Naive thymus-derived CD8-positive, alpha-beta T cell (primary cell): ENCODE data around the gene DUOX2. TPM values are rescaled to one million over a fixed set of nuclear protein-coding genes. Genes with fewer than 3 reads are reported as not detected.
A peak's percentile ranks its signal among the peaks of the same experiment; 100 is the strongest.

Source experiments
- ATAC-seq, 2 donors: fragments of 150-1000 bp; cut with Tn5 transposase in 1 of 2; sonication (Bioruptor Pico), chemical (Tn5 transposase) in 1 of 2; 1 replicate in 1 of 2; 2 replicates in 1 of 2; pipeline ENCODE4 v1.10.0; 2021; ENCODE audit warnings: mild to moderate bottlenecking in 2 of 2, moderate library complexity in 2 of 2
- POLR2A ChIA-PET: fragments of 350-600 bp; sonication (Branson Sonifier 250); formaldehyde crosslinking; loops from one replicate; lab custom pipeline; 2021; ENCODE audit warnings: antibody characterized with exemption; lab: Charles Lee
- DNase-seq, 10 donors: peaks; one replicate each; pipeline versions ENCODE4 v3.0.0 to v3.0.0-alpha.2; 2020 to 2022
- H3K27ac Mint-ChIP-seq, 10 donors: one replicate each; pipeline ENCODE4 v1.8.0; 2020 to 2022; ENCODE audit warnings: mild to moderate bottlenecking in 10 of 10, mixed read lengths in 10 of 10, moderate library complexity in 4 of 10, inconsistent platforms in 1 of 10
- H3K27me3 Mint-ChIP-seq, 5 donors: one replicate each; pipeline ENCODE4 v1.8.0; 2021 to 2022; ENCODE audit warnings: mixed read lengths in 5 of 5
- H3K36me3 Mint-ChIP-seq, 3 donors: one replicate each; pipeline ENCODE4 v1.8.0; 2020 to 2022; ENCODE audit warnings: mixed read lengths in 3 of 3, mild to moderate bottlenecking in 2 of 3, inconsistent platforms in 1 of 3
- H3K4me1 Mint-ChIP-seq, 4 donors: one replicate each; pipeline ENCODE4 v1.8.0; 2021 to 2022; ENCODE audit warnings: mixed read lengths in 4 of 4
- H3K4me3 Mint-ChIP-seq, 10 donors: one replicate each; pipeline ENCODE4 v1.8.0; 2020 to 2022; ENCODE audit warnings: mild to moderate bottlenecking in 10 of 10, mixed read lengths in 10 of 10, moderate library complexity in 6 of 10, inconsistent platforms in 1 of 10
- H3K9me3 Mint-ChIP-seq, 9 donors: one replicate each; pipeline ENCODE4 v1.8.0; 2020 to 2022; ENCODE audit warnings: mixed read lengths in 9 of 9, mild to moderate bottlenecking in 3 of 9, inconsistent platforms in 1 of 9, moderate library complexity in 1 of 9
- polyA plus RNA-seq, 3 donors: library from polyadenylated mRNA; unstranded; fragments of 300-500 nt; fragmentation: Illumina TruSeq; gene quantifications; one replicate each; pipeline ENCODE4 v1.2.3, GENCODE V29; 2021
- total RNA-seq, 8 experiments: library from RNA in 2 of 8; stranded (reverse) in 2 of 8; gene quantifications; one replicate each; pipeline ENCODE4 v1.2.3 and lab custom pipeline; 2021 to 2026

DUOX2 gene
- total and polyA plus RNA-seq, 5 experiments from 2014 or later: not detected

DNA sequence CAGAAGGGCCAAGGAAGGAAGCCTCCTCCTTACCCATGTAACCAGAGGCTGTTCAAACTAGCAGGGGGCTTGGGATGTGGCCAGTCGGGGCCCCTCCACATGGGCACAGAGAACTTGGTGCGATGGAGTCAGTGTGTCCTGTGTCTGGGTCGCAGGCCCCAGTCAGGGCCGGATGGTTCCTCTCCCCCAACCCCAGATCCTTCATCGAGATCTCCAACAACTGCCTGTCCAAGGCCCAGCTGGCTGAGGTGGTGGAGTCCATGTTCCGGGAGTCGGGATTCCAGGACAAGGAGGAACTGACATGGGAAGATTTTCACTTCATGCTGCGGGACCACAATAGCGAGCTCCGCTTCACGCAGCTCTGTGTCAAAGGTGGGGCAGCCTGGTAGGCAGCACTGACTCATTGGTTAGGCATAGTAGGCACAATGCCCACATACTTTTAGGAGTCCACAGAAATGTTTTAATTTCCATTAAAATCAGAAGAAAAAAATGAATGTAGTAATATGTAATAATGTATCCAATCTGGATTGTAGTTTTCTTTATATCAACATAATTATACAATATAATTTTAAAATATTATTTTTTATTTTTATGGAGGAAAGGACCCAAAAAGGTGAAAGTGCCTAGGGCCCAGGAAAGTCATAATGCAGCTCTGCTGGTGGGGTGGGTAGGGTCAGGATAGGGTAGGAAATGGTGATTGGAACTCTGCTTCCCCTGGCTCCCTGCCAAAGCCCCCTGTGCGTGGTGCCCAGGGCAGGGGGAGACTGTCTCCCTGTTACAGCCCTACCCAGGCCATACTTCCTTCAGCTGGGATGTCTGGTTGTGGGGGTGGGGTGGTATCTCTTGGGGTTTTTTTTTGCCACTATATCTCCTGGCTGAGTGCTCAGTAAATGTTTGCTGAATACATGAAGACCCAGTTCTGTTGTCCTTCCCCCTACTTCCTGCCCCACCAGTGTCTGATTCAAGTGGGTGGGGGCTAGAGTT lies 34.4 kb upstream of the DUOX2 start:
- DNase-seq: peak in 1 of 10 donors; percentile 11
- POLR2A ChIA-PET: no interaction called here

GRCh38 chr15:45147606-45148005 lies 33.6 kb upstream of the DUOX2 start:
- H3K36me3 Mint-ChIP-seq: peaks cover 0 to 5% (median 0%) of the 10 kb centered on the region in 3 donors
- peaks cover 4 to 8% (median 6%) of the 10 kb centered on the region in 4 donors for H3K4me1 Mint-ChIP-seq
- DNase-seq: no peak
- H3K27ac Mint-ChIP-seq: peak overlapping the region in 1 of 10 donors; percentile 19
- no peak for ATAC-seq
- H3K4me3 Mint-ChIP-seq: no peak overlapping the region
- no peaks in the 10 kb centered on the region for H3K27me3 Mint-ChIP-seq
- H3K9me3 Mint-ChIP-seq: no peaks in the 10 kb centered on the region
- POLR2A ChIA-PET: no interaction called here

More for the DNA sequence above, 34.4 kb upstream of the DUOX2 start:
- ATAC-seq: no peak
- Mint-ChIP-seq H3K36me3 (peaks cover 0 to 5% (median 0%) of the 10 kb centered on the region in 3 donors), H3K9me3 (no peaks in the 10 kb centered on the region), H3K27ac (peak overlapping the region in 3 of 10 donors; percentile 19 to 31 (median 27)), H3K4me1 (peaks cover 4 to 8% (median 6%) of the 10 kb centered on the region in 4 donors), H3K27me3 (no peaks in the 10 kb centered on the region), H3K4me3 (no peak overlapping the region)

GRCh38 chr15:45146405-45146804 lies 32.4 kb upstream of the DUOX2 start:
- DNase-seq (no peak), ATAC-seq (no peak)
- no peak overlapping the region for H3K27ac Mint-ChIP-seq
- peaks cover 4 to 8% (median 5%) of the 10 kb centered on the region in 4 donors for H3K4me1 Mint-ChIP-seq
- POLR2A ChIA-PET: no interaction called here
- H3K4me3 Mint-ChIP-seq: no peak overlapping the region
- no peaks in the 10 kb centered on the region for H3K36me3 Mint-ChIP-seq
- H3K27me3 Mint-ChIP-seq: no peaks in the 10 kb centered on the region
- H3K9me3 Mint-ChIP-seq: no peaks in the 10 kb centered on the region

- ATAC-seq: no peak
- H3K27me3 Mint-ChIP-seq: no peaks in the 10 kb centered on the region
- H3K36me3 Mint-ChIP-seq: no peaks in the 10 kb centered on the region
- POLR2A ChIA-PET: no interaction called here
- DNase-seq: peak in 1 of 10 donors; percentile 23
- no peak overlapping the region for H3K4me3 Mint-ChIP-seq
- H3K4me1 Mint-ChIP-seq: peaks cover 4 to 8% (median 5%) of the 10 kb centered on the region in 4 donors
- H3K9me3 Mint-ChIP-seq: no peaks in the 10 kb centered on the region
- no peak overlapping the region for H3K27ac Mint-ChIP-seq
These were observed 30.8 kb upstream of the DUOX2 start for GRCh38 chr15:45144775-45145174.

GRCh38 chr15:45143946-45144345 lies 30.0 kb upstream of the DUOX2 start:
- Mint-ChIP-seq H3K4me3 (no peak overlapping the region), H3K27ac (peak overlapping the region in 1 of 10 donors; percentile 41), H3K4me1 (peaks cover 4 to 8% (median 4%) of the 10 kb centered on the region in 4 donors), H3K36me3 (no peaks in the 10 kb centered on the region), H3K9me3 (no peaks in the 10 kb centered on the region), H3K27me3 (no peaks in the 10 kb centered on the region)
- DNase-seq: peak in 1 of 10 donors; percentile 30
- ATAC-seq: no peak
- POLR2A ChIA-PET: no interaction called here

DNA sequence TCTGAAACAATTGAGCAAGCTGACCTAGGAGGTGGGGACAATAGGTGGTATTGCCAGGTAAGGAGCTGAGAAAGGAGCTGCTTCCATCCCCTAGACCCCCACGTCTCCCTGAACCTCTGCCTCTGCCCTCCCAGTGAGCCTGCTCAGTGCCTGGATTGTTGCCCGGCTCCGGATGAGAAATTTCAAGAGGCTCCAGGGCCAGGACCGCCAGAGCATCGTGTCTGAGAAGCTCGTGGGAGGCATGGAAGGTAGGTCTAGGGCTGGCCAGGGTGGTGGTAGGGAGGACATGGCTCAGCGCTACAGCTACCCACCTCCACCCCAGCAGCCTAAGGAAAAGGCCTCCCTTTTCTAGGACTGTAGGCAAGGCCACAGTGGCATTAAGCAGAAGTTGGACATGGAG lies 29.1 kb upstream of the DUOX2 start:
- POLR2A ChIA-PET: interaction anchor here (0.5 to 1.2 kb wide), 3 partner anchors 53 to 125 kb away, joined by 3 to 7 read pairs (median 3); no protein-coding TSS in a partner anchor
- Mint-ChIP-seq H3K27me3 (no peaks in the 10 kb centered on the region), H3K9me3 (no peaks in the 10 kb centered on the region), H3K4me1 (peaks cover 1 to 5% (median 3%) of the 10 kb centered on the region in 4 donors), H3K36me3 (no peaks in the 10 kb centered on the region), H3K27ac (no peak overlapping the region), H3K4me3 (no peak overlapping the region)
- ATAC-seq (no peak), DNase-seq (peak in 1 of 10 donors; percentile 22)

- peak in 1 of 10 donors; percentile 16 for DNase-seq
- no peaks in the 10 kb centered on the region for H3K36me3 Mint-ChIP-seq
- H3K4me3 Mint-ChIP-seq: no peak overlapping the region
- H3K9me3 Mint-ChIP-seq: no peaks in the 10 kb centered on the region
- H3K27me3 Mint-ChIP-seq: peaks cover 2 to 6% (median 4%) of the 10 kb centered on the region in 5 donors
- H3K27ac Mint-ChIP-seq: no peak overlapping the region
- H3K4me1 Mint-ChIP-seq: peaks cover 2 to 4% (median 3%) of the 10 kb centered on the region in 4 donors
- POLR2A ChIA-PET: no interaction called here
- ATAC-seq: no peak
These were observed 27.4 kb upstream of the DUOX2 start for GRCh38 chr15:45141386-45141785.

GRCh38 chr15:45140557-45141250 lies 26.7 kb upstream of the DUOX2 start:
- peaks cover 4 to 8% (median 6%) of the 10 kb centered on the region in 4 donors for H3K4me1 Mint-ChIP-seq
- POLR2A ChIA-PET: no interaction called here
- H3K27ac Mint-ChIP-seq: peak overlapping the region in 1 of 10 donors; percentile 30
- peak in 1 of 10 donors; percentile 57 for DNase-seq
- no peak overlapping the region for H3K4me3 Mint-ChIP-seq
- H3K27me3 Mint-ChIP-seq: peaks cover 5 to 11% (median 8%) of the 10 kb centered on the region in 5 donors
- no peaks in the 10 kb centered on the region for H3K9me3 Mint-ChIP-seq
- ATAC-seq: no peak
- no peaks in the 10 kb centered on the region for H3K36me3 Mint-ChIP-seq

DNA sequence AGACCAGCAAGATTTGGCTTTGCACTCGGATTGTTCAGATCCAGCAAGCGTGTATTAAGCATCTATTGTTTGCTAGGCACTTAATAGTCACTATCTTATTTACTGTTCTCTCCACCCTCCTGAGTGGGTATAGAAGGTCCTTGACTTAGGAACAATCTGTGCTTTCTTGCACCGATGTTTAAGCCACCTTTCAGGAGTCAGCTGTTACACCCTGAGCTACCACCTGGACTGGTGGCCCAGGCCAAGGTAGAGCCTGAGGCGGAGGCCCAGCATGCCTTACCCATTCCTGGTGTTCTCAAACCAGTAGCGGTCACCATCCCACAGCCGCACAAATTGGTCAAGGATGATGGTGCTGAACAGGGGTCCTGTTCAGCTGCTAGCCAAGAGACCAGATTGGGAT lies 25.8 kb upstream of the DUOX2 start:
- Mint-ChIP-seq H3K36me3 (no peaks in the 10 kb centered on the region), H3K27ac (no peak overlapping the region), H3K9me3 (no peaks in the 10 kb centered on the region), H3K27me3 (peaks cover 5 to 14% (median 9%) of the 10 kb centered on the region in 5 donors), H3K4me3 (no peak overlapping the region), H3K4me1 (peaks cover 4 to 10% (median 8%) of the 10 kb centered on the region in 4 donors)
- POLR2A ChIA-PET: no interaction called here
- no peak for ATAC-seq
- peak in 1 of 10 donors; percentile 46 for DNase-seq

- peak in 1 of 10 donors; percentile 49 for DNase-seq
- POLR2A ChIA-PET: interaction anchor here (0.6 kb wide), 1 partner anchor 14 kb away, joined by 4 read pairs; no protein-coding TSS in a partner anchor
- Mint-ChIP-seq H3K4me3 (no peak overlapping the region), H3K9me3 (no peaks in the 10 kb centered on the region), H3K36me3 (no peaks in the 10 kb centered on the region), H3K4me1 (peaks cover 9 to 15% (median 12%) of the 10 kb centered on the region in 4 donors), H3K27ac (no peak overlapping the region), H3K27me3 (peaks cover 12 to 21% (median 16%) of the 10 kb centered on the region in 5 donors)
- no peak for ATAC-seq
These were observed 25.1 kb upstream of the DUOX2 start for GRCh38 chr15:45138814-45139765.

DNA sequence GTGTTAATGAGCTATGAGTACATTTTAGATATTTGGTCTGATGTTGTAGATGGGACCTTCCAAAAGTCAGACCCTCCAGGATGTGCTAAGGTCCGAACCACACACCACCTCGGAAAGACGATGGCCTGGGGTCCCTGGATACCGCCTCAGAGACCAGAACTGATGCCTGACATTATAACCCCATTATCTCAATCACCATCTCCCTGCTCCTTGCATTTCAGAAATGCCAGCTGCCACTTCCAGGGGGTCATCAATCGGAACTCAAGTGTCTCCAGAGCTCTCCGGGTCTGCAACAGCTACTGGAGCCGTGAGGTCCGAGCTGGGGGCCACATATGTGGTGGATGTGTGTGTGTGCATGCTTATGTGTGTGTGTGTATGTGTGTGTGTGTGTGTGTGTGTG lies 23.7 kb upstream of the DUOX2 start:
- Mint-ChIP-seq H3K4me3 (no peak overlapping the region), H3K4me1 (peaks cover 11 to 15% (median 12%) of the 10 kb centered on the region in 4 donors), H3K27me3 (peaks cover 16 to 35% (median 29%) of the 10 kb centered on the region in 5 donors), H3K36me3 (peaks cover 0 to 2% (median 0%) of the 10 kb centered on the region in 3 donors), H3K9me3 (no peaks in the 10 kb centered on the region), H3K27ac (no peak overlapping the region)
- POLR2A ChIA-PET: interaction anchor here (1.6 kb wide), 1 partner anchor 63 kb away, joined by 3 read pairs; no protein-coding TSS in a partner anchor
- ATAC-seq (no peak), DNase-seq (no peak)
